SU-DHL-6 (cell line): ENCODE results near the gene YY1.

ENCODE experiments used
- H2AFZ ChIP-seq: fragments of 200-600 bp; sonication (generic); 2 replicates; pipeline ENCODE4 v1.6.1; 2014; ENCODE audit warnings: low read depth, mild to moderate bottlenecking, moderate library complexity, mixed read lengths, antibody characterized with exemption, low read length; ENCODE audit not compliant: severe bottlenecking
- H3F3A ChIP-seq: fragments of 200-600 bp; shearing (Covaris generic); 2 replicates; pipeline ENCODE4 v1.6.0; 2016; ENCODE audit warnings: antibody characterized with exemption, mild to moderate bottlenecking; ENCODE audit not compliant: insufficient read depth
- H3K27ac ChIP-seq: fragments of 200-600 bp; sonication (generic); 2 replicates; pipeline ENCODE4 v1.5.1; 2016; ENCODE audit warnings: low read depth, mild to moderate bottlenecking, low read length, moderate library complexity, mixed read lengths
- H3K27me3 ChIP-seq: fragments of 200-600 bp; sonication (generic), shearing (Covaris generic); 2 replicates; pipeline ENCODE4 v1.6.0; 2014; ENCODE audit warnings: mild to moderate bottlenecking, low read length
- H3K36me3 ChIP-seq: fragments of 200-600 bp; sonication (generic); 2 replicates; pipeline ENCODE4 v1.6.1; 2014; ENCODE audit warnings: mild to moderate bottlenecking, low read length, mixed read lengths
- H3K4me2 ChIP-seq: fragments of 300-600, 200-600 bp; shearing (Covaris generic), sonication (generic); 2 replicates; pipeline ENCODE4 v1.6.0; 2014; ENCODE audit warnings: low read length, low read depth, mild to moderate bottlenecking; ENCODE audit not compliant: poor library complexity, severe bottlenecking
- H3K4me3 ChIP-seq: fragments of 200-600 bp; sonication (generic); 2 replicates; pipeline ENCODE4 v1.5.1; 2014; ENCODE audit warnings: antibody characterized with exemption, low read length, mild to moderate bottlenecking, mixed read lengths; ENCODE audit not compliant: insufficient read depth, poor library complexity, severe bottlenecking
- H3K79me2 ChIP-seq: fragments of 200-600 bp; sonication (generic); 2 replicates; pipeline ENCODE4 v1.6.1; 2014; ENCODE audit warnings: mild to moderate bottlenecking, low read length, moderate library complexity; ENCODE audit not compliant: insufficient read depth
- H3K9ac ChIP-seq: fragments of 200-600 bp; sonication (generic); 2 replicates; pipeline ENCODE4 v1.7.0; 2014; ENCODE audit warnings: mild to moderate bottlenecking, low read length
- H3K9me2 ChIP-seq: fragments of 200-600 bp; sonication (generic); replicated peaks from 2 replicates; pipeline ENCODE4 v1.6.1; 2014; ENCODE audit warnings: low read length; ENCODE audit not compliant: insufficient read depth
- H3K9me3 ChIP-seq: fragments of 200-600 bp; sonication (generic); 2 replicates; pipeline ENCODE4 v1.6.1; 2014; ENCODE audit warnings: low read length, mixed read lengths; ENCODE audit not compliant: insufficient read depth
- H4K20me1 ChIP-seq: fragments of 200-600 bp; sonication (generic); 2 replicates; pipeline ENCODE4 v1.6.1; 2014; ENCODE audit warnings: low read depth, mild to moderate bottlenecking, antibody characterized with exemption, low read length, moderate library complexity, mixed read lengths
- EZH2phosphoT487 ChIP-seq: fragments of 200-600 bp; sonication (generic), shearing (Covaris generic); conservative IDR thresholded peaks from 2 replicates; pipeline ENCODE4 v1.6.1; 2018; ENCODE audit warnings: mild to moderate bottlenecking, antibody characterized with exemption, low read length, moderate library complexity, mixed read lengths
- TF ChIP-seq, protein P1 (sequence below): fragments of 200-600 bp; sonication (generic); IDR thresholded peaks from one replicate; pipeline ENCODE4 v1.5.1; 2017; ENCODE audit warnings: antibody characterized with exemption, mild to moderate bottlenecking, low read length, moderate library complexity; ENCODE audit not compliant: insufficient read depth, poor library complexity, severe bottlenecking

Gene YY1

DNA sequence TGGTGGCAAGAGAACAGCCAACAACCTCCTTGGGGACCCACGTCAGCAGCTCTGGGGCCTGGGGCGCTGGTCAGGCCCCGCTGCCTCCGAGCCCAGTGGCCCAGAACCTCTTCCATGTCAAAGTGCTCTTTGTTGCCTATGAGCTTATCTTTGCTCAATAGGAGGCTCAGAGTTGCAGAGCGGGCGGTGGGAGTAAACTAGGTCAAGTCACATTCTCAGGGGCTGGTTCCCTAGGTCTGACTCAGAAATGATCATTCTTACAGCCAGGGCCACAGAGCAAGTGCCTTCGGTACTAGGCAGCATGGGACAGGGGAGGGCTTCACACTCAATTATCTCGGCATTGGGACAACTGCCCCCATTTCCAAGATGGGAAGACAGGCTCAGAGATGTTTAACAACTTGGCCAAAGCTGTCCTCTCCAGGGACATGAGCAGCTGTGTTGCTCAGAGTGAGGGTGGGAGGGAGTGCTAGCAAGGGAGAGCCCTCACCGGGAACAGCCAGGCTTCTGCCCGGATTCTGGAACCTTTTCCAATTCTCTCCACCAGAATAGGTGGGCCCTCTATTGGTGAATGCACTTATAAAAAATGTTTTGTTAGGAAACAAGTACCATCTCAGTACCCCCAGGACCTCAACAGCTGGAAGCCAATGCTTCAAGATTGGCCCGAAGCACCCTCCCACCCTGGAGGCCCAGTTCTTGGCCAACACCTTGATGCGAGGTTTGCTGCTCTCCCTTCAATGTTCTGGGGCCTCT lies 55.4 kb downstream of the YY1 start:
- Histone ChIP-seq H3K9me3 (no peaks in the 10 kb centered on the region), H2AFZ (no peak overlapping the region), H3K4me3 (no peak overlapping the region), H3K27ac (no peak overlapping the region), H3F3A (no peaks in the 10 kb centered on the region), H3K79me2 (no peaks in the 10 kb centered on the region), H3K36me3 (no peaks in the 10 kb centered on the region), H3K4me2 (no peak overlapping the region), H3K9me2 (no peaks in the 10 kb centered on the region), H4K20me1 (no peaks in the 10 kb centered on the region; the same call in 1 of the 2 replicates), H3K9ac (no peak overlapping the region), H3K27me3 (no peaks in the 10 kb centered on the region)
- TF ChIP-seq EZH2phosphoT487, result no peak
- TF ChIP-seq, protein P1, sequence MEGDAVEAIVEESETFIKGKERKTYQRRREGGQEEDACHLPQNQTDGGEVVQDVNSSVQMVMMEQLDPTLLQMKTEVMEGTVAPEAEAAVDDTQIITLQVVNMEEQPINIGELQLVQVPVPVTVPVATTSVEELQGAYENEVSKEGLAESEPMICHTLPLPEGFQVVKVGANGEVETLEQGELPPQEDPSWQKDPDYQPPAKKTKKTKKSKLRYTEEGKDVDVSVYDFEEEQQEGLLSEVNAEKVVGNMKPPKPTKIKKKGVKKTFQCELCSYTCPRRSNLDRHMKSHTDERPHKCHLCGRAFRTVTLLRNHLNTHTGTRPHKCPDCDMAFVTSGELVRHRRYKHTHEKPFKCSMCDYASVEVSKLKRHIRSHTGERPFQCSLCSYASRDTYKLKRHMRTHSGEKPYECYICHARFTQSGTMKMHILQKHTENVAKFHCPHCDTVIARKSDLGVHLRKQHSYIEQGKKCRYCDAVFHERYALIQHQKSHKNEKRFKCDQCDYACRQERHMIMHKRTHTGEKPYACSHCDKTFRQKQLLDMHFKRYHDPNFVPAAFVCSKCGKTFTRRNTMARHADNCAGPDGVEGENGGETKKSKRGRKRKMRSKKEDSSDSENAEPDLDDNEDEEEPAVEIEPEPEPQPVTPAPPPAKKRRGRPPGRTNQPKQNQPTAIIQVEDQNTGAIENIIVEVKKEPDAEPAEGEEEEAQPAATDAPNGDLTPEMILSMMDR, result no peak

GRCh38 chr14:100294963-100295330 lies 56.0 kb downstream of the YY1 start:
- Histone ChIP-seq H3K27me3 (no peaks in the 10 kb centered on the region), H3K9me2 (no peaks in the 10 kb centered on the region), H3K36me3 (no peaks in the 10 kb centered on the region), H3F3A (no peaks in the 10 kb centered on the region), H3K27ac (no peak overlapping the region), H3K4me2 (no peak overlapping the region), H3K79me2 (no peaks in the 10 kb centered on the region), H3K4me3 (no peak overlapping the region), H2AFZ (no peak overlapping the region), H3K9me3 (no peaks in the 10 kb centered on the region), H4K20me1 (no peaks in the 10 kb centered on the region; the same call in 1 of the 2 replicates), H3K9ac (no peak overlapping the region)
- TF ChIP-seq EZH2phosphoT487, result no peak
- TF ChIP-seq, protein P1, result no peak

GRCh38 chr14:100295376-100296105 lies 56.6 kb downstream of the YY1 start:
- Histone ChIP-seq H3K4me2 (no peak overlapping the region), H4K20me1 (no peaks in the 10 kb centered on the region; the same call in 1 of the 2 replicates), H3K79me2 (no peaks in the 10 kb centered on the region), H3K9me2 (no peaks in the 10 kb centered on the region), H3K9me3 (no peaks in the 10 kb centered on the region), H3K4me3 (no peak overlapping the region), H2AFZ (no peak overlapping the region), H3K27ac (no peak overlapping the region), H3K27me3 (no peaks in the 10 kb centered on the region), H3F3A (no peaks in the 10 kb centered on the region), H3K36me3 (no peaks in the 10 kb centered on the region), H3K9ac (no peak overlapping the region)
- TF ChIP-seq, protein P1, result no peak
- TF ChIP-seq EZH2phosphoT487, result no peak
